ENCODE data around the gene B4GALNT4. TPM values are rescaled to one million over a fixed set of nuclear protein-coding genes. Genes with fewer than 3 reads are reported as not detected.
"Not testable (repeated sequence)": the region's sequence is repeated elsewhere in the genome, so short reads cannot be mapped to it uniquely, and the experiment has no call there.

The B4GALNT4 gene
- total RNA-seq, 1 donor from 2014 or later, result 1.9 TPM

DNA sequence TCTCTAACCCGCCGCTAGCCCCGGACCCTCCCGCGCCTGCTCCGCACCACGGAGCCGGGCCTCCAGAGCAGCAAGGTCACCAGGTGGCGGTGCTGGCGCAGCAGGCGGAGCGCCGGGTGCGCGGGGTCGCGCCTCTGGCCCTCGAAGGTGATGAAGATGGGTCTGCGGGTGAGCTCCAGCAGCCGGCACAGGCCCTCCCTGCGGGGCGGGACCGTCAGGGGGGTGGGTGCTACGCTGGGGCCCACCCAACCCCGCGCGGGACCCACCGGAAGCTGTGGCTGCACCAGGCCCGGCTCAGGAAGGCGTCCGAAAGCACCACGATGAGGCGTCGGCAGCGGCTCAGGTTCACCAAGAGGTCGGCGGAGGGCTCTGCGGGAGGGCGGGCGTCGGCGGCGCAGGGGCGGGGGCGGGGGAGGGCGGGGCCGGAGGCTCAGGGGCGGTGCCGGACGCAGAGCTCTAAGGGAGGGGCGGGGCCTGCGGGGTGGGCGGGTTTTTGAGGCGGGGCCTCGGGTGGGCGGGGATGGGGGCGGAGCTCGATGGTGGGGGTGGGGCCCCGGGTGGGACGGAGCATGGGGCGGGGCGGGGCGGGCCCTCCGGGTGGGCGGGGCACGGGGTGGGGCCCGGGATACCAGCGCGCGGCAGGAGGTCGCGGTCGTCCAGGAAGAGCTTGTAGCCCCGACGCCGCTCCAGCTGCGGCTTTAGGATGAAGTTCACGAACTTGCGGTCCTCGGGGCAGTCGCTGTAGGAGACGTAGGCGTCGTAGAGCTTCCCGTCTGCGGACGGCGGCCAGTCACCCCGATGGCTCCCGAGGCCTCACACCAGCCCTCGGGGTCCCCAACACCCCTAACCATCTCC, 37.7 kb downstream of the B4GALNT4 start:
- peak overlapping the region; percentile 76 for H3K27ac ChIP-seq
- intact Hi-C loops (cut with DNase I), result no loop called here

GRCh38 chr11:407651-408123, 38.4 kb downstream of the B4GALNT4 start:
- peaks cover 17% of the 10 kb centered on the region for H3K4me1 ChIP-seq
- H3K27ac ChIP-seq, result peak overlapping the region; percentile 42
- H3K36me3 ChIP-seq, result no peaks in the 10 kb centered on the region
- no peaks in the 10 kb centered on the region for H3K9me3 ChIP-seq
- H3K4me3 ChIP-seq, result no peak overlapping the region
- no peak for DNase-seq
- H3K27me3 ChIP-seq, result no peaks in the 10 kb centered on the region
- TF ChIP-seq CTCF (IDR thresholded peaks at IDR 0.05), result no peak
- no peak for ATAC-seq
- intact Hi-C loops (cut with DNase I), result no loop called here

More for the DNA sequence above, 37.7 kb downstream of the B4GALNT4 start:
- Histone ChIP-seq H3K4me3 (peak overlapping the region; percentile 65), H3K27me3 (no peaks in the 10 kb centered on the region), H3K9me3 (no peaks in the 10 kb centered on the region), H3K36me3 (no peaks in the 10 kb centered on the region), H3K4me1 (peaks cover 17% of the 10 kb centered on the region)
- DNase-seq (peak; percentile 91), ATAC-seq (peak; percentile 71)
- peak; percentile 22 for TF ChIP-seq CTCF (IDR thresholded peaks at IDR 0.05)

GRCh38 chr11:408154-409007, 39.1 kb downstream of the B4GALNT4 start:
- H3K27ac ChIP-seq, result no peak overlapping the region
- H3K4me3 ChIP-seq, result no peak overlapping the region
- ATAC-seq, result no peak
- H3K36me3 ChIP-seq, result no peaks in the 10 kb centered on the region
- peak; percentile 64 for DNase-seq
- no peak for TF ChIP-seq CTCF (IDR thresholded peaks at IDR 0.05)
- peaks cover 23% of the 10 kb centered on the region for H3K4me1 ChIP-seq
- H3K9me3 ChIP-seq, result no peaks in the 10 kb centered on the region
- intact Hi-C loops (cut with DNase I), result no loop called here
- no peaks in the 10 kb centered on the region for H3K27me3 ChIP-seq

GRCh38 chr11:409008-409599, 39.8 kb downstream of the B4GALNT4 start:
- H3K9me3 ChIP-seq, result no peaks in the 10 kb centered on the region
- no peak overlapping the region for H3K27ac ChIP-seq
- DNase-seq, result no peak
- no peak for ATAC-seq
- peaks cover 24% of the 10 kb centered on the region for H3K4me1 ChIP-seq
- TF ChIP-seq CTCF (IDR thresholded peaks at IDR 0.05), result no peak
- no peaks in the 10 kb centered on the region for H3K27me3 ChIP-seq
- H3K4me3 ChIP-seq, result no peak overlapping the region
- intact Hi-C loops (cut with DNase I), result no loop called here
- no peaks in the 10 kb centered on the region for H3K36me3 ChIP-seq

- Histone ChIP-seq H3K4me1 (peaks cover 24% of the 10 kb centered on the region), H3K27ac (no peak overlapping the region), H3K9me3 (no peaks in the 10 kb centered on the region), H3K27me3 (no peaks in the 10 kb centered on the region), H3K4me3 (no peak overlapping the region), H3K36me3 (no peaks in the 10 kb centered on the region)
- no peak for DNase-seq
- intact Hi-C loops (cut with DNase I), result no loop called here
- TF ChIP-seq CTCF (IDR thresholded peaks at IDR 0.05), result no peak
- ATAC-seq, result no peak
These were observed 40.5 kb downstream of the B4GALNT4 start for GRCh38 chr11:409600-410483.

DNA sequence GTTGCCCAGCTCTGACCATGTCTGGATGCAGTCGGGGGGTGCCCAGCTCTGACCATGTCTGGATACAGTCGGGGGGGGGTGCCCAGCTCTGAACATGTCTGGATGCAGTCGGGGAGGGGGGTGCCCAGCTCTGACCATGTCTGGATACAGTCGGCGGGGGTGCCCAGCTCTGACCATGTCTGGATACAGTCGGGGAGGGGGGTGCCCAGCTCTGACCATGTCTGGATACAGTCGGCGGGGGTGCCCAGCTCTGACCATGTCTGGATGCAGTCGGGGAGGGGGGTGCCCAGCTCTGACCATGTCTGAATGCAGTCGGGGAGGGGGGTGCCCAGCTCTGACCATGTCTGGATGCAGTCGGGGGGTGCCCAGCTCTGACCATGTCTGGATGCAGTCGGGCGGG, 41.4 kb downstream of the B4GALNT4 start:
- ATAC-seq; intact Hi-C loops (cut with DNase I); DNase-seq; H3K9me3 ChIP-seq; H3K36me3 ChIP-seq; H3K4me3 ChIP-seq; H3K27me3 ChIP-seq; H3K27ac ChIP-seq: not testable (repeated sequence)
- peaks cover 28% of the 10 kb centered on the region for H3K4me1 ChIP-seq

DNA sequence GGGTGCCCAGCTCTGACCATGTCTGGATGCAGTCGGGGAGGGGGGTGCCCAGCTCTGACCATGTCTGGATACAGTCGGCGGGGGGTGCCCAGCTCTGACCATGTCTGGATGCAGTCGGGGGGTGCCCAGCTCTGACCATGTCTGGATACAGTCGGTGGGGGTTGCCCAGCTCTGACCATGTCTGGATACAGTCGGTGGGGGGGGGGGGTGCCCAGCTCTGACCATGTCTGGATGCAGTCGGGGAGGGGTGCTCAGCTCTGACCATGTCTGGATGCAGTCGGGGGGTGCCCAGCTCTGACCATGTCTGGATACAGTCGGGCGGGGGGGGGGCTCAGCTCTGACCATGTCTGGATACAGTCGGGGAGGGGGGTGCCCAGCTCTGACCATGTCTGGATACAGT, 42.2 kb downstream of the B4GALNT4 start:
- ATAC-seq; intact Hi-C loops (cut with DNase I); H3K27ac ChIP-seq; H3K36me3 ChIP-seq; H3K27me3 ChIP-seq; H3K9me3 ChIP-seq; DNase-seq; H3K4me3 ChIP-seq: not testable (repeated sequence)
- peaks cover 25% of the 10 kb centered on the region for H3K4me1 ChIP-seq
